Muscle layer of colon (tissue), 2 donors: ENCODE results near the gene SH3RF3.

Experiments used
- H3K27ac ChIP-seq: one replicate; pipeline ENCODE4 v1.7.0; 2013; ENCODE audit warnings: low read depth, mild to moderate bottlenecking, low read length, moderate library complexity
- H3K27me3 ChIP-seq, 2 donors: one replicate each; pipeline ENCODE4 v1.7.0; 2013; ENCODE audit warnings: low read length in 2 of 2, mild to moderate bottlenecking in 2 of 2; ENCODE audit not compliant: insufficient read depth in 2 of 2, control insufficient read depth in 1 of 2
- H3K36me3 ChIP-seq: one replicate; pipeline ENCODE4 v1.7.0; 2013; ENCODE audit warnings: mild to moderate bottlenecking, low read length; ENCODE audit not compliant: insufficient read depth
- H3K4me1 ChIP-seq: one replicate; pipeline ENCODE4 v1.7.0; 2013; ENCODE audit warnings: mild to moderate bottlenecking, low read length; ENCODE audit not compliant: insufficient read depth
- H3K4me3 ChIP-seq, 2 donors: one replicate each; pipeline ENCODE4 v1.7.0; 2013; ENCODE audit warnings: low read length in 2 of 2, low read depth in 1 of 2, mild to moderate bottlenecking in 1 of 2, moderate library complexity in 1 of 2
- H3K9ac ChIP-seq: one replicate; pipeline ENCODE4 v1.7.0; 2013; ENCODE audit warnings: low read length
- H3K9me3 ChIP-seq: one replicate; pipeline ENCODE4 v1.7.0; 2013; ENCODE audit warnings: mild to moderate bottlenecking, low read length
- donor health status: abdominal sarcoma.
- donor health status: Adenocarcinoma of cecum.

Gene SH3RF3

DNA sequence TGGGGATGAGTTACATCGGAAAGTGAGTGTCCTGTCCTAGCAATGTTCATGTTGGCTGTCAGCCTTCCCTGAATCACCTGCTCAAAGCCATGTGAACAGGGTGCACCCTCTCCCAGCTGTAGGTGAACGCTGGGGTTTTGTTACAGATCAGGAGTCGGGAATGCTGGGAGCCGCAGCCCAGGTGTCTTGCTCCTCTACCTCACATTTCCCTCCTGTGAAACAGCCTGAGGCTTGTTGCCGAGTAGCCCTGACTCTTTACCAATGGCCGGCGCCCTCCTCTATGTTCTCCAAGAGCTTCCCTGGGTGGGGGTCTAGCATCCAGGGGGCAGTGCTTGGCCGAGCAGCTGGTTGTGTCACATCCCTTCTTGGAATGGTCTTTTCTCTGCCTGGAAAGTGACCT lies 164.7 kb downstream of the SH3RF3 start:
- Histone ChIP-seq H3K36me3 (no peaks in the 10 kb centered on the region), H3K4me1 (no peaks in the 10 kb centered on the region), H3K9ac (no peak overlapping the region), H3K27ac (no peak overlapping the region), H3K9me3 (no peaks in the 10 kb centered on the region), H3K27me3 (no peaks in the 10 kb centered on the region), H3K4me3 (no peak overlapping the region)

DNA sequence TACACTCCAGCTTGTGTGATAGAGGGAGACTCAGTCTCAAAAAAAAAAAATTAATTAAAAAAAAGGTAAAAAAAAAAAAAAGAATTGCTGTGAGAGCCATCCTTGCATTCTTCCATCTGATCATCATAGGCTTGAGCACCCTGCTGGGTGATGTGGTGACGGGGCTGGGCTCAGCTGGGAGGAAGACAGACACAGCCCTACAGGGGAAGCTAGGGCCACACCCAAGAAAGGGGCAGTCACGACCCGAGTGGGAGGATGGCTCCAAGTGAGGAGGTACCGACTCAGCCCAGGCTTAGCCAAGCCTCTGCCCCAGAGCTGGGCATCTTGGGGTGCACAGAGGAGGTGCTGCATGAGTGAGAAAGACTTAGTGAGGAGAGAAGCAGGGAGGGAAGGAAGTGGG lies 165.5 kb downstream of the SH3RF3 start:
- Histone ChIP-seq H3K4me3 (no peak overlapping the region), H3K4me1 (no peaks in the 10 kb centered on the region), H3K27ac (no peak overlapping the region), H3K36me3 (no peaks in the 10 kb centered on the region), H3K27me3 (no peaks in the 10 kb centered on the region), H3K9ac (no peak overlapping the region), H3K9me3 (no peaks in the 10 kb centered on the region)

DNA sequence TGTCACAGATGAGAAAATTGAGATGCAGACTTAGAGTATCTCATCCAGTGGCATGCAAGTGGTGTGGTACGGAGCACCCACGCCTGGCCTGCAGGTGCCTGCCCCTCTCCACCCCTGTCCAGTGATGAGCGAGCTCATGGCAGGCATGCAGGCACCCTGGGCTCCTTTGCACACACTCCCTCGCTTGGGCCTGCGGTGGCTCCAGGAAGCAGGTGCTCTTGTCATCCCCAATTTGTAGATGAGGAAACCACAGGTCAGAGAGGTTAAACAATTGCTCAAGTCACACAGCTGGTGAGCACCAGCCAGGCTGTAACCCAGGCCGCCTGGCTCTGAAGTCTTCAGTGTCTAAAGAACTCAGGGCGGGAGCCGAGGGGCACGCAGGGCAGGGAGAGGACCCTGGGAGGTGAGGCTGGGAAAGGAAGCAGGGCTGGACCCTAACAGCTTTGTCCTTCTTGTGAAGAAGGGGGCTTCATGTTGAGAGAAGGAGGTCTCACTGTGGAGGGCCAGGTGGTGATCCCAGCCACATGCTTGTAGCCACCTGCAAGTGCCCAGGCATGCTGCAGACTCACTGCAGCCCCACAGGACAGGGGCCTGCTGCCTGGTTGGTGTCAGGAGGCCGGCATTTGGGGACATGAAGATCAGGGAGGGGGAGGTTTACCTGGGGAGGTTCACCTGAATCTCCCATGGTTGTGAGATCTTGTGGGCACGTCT lies 166.2 kb downstream of the SH3RF3 start:
- Histone ChIP-seq H3K4me1 (no peaks in the 10 kb centered on the region), H3K4me3 (no peak overlapping the region), H3K9ac (no peak overlapping the region), H3K27me3 (no peaks in the 10 kb centered on the region), H3K27ac (no peak overlapping the region), H3K9me3 (no peaks in the 10 kb centered on the region), H3K36me3 (no peaks in the 10 kb centered on the region)

DNA sequence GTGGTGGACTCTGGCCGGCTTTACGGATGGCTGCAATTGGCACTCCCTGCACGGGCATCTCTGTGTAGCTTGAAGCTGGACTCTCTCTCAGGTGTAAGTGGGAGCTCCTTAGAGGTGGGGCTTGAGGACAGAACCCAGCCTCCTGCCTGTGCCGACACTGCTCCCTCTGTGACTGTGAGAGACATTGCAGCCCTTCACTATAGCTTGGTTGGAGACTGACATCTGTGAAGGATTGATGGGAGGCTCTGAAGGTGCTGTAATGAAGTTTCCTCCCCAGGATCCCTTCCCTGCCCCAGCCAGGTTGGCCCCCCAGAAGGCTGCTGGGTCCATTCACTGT lies 166.7 kb downstream of the SH3RF3 start:
- Histone ChIP-seq H3K4me1 (no peaks in the 10 kb centered on the region), H3K9ac (no peak overlapping the region)

DNA sequence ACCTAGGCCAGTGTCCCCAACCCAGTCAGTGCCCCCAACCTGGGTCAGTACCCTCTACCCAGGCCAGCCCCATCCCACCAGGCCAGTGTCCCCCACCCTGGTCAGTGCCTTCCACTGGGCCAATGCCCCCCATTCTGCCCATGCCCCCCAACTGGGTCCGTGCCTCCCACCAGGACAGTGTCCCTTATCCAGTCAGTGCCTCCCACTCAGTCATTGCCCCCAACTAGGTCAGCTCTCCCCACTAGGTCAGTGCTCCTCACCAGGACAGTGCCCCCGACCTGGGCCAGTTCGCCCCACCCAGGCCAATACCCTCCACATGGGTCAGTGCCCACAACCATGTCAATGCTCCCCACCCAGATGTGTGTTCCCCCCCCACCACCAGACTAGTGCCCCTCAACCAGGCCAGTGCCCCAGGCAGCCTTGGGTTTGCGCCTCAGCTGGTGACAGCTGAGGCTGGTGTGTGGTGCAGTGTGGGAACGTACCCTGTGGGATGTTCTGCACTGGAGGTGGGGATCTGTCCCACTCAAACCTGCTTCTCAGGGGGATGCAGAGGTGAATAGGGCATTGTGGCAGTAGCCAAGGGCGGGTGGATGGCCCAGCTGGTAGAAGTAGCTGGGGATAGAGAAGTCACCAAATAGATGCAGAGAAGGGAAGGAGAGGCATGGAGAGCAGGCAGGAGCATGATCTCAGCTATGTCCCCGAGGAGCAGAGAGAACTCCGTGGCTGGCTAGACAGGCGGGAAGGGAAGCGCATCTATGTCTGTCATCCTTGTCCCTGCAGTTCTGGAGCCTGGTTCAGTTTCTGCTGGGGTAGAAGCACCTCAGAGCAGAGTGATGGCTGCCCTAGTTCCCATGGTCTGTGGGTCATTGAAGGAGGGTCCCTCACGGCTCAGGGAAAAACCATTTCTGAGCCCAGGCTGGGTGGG lies 168.8 kb downstream of the SH3RF3 start:
- H3K4me1 ChIP-seq, result no peaks in the 10 kb centered on the region
- no peak overlapping the region for H3K9ac ChIP-seq
- H3K36me3 ChIP-seq, result no peaks in the 10 kb centered on the region
- H3K9me3 ChIP-seq, result no peaks in the 10 kb centered on the region
- no peak overlapping the region for H3K27ac ChIP-seq
- no peak overlapping the region for H3K4me3 ChIP-seq
- no peaks in the 10 kb centered on the region for H3K27me3 ChIP-seq

More for the DNA sequence above, 166.7 kb downstream of the SH3RF3 start:
- H3K27me3 ChIP-seq, result no peaks in the 10 kb centered on the region
- no peaks in the 10 kb centered on the region for H3K9me3 ChIP-seq
- H3K4me3 ChIP-seq, result no peak overlapping the region
- no peak overlapping the region for H3K27ac ChIP-seq
- H3K36me3 ChIP-seq, result no peaks in the 10 kb centered on the region

DNA sequence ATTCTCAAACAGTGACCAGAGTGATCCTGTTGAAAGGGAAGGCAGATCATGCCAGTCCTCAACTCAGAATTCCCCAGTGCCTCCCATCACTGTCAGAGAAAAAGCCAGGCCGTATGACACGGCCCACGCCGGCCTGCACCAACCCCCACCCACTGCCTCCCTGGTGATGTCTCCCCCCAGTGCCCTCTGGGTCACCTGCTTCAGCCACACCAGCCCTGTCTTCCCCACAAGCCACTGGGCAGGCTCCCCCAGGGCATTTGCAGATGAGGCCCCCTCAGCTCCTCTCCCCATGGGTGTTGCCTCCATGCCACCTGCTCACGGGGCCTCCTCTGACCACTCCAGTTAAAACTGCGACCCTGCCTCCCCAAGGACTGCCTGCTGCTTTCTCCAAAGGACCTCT lies 169.8 kb downstream of the SH3RF3 start:
- Histone ChIP-seq H3K4me3 (no peak overlapping the region), H3K27ac (no peak overlapping the region), H3K4me1 (no peaks in the 10 kb centered on the region), H3K9me3 (no peaks in the 10 kb centered on the region), H3K9ac (no peak overlapping the region), H3K36me3 (no peaks in the 10 kb centered on the region), H3K27me3 (no peaks in the 10 kb centered on the region)

DNA sequence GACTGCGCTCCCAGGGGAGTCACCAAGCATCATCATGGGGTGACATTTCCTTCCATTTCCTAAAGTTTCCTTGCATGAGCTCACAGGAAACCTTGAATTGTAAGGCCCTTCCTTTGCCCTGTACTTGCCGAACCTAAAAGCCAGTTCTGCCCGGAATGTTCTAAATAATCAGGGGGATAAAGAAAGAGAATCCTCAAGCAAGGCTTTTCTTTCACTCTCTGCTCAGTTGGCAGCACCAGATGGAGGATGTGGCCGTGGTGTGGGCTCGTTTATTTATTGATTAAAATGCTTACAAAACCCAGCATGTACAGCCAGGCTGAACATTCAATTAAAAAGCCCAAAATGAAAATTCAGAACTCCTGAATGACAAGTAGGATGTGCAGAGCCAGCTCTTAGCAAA lies 170.5 kb downstream of the SH3RF3 start:
- Histone ChIP-seq H3K9ac (no peak overlapping the region), H3K36me3 (no peaks in the 10 kb centered on the region), H3K4me3 (no peak overlapping the region), H3K27ac (no peak overlapping the region), H3K9me3 (no peaks in the 10 kb centered on the region), H3K4me1 (no peaks in the 10 kb centered on the region), H3K27me3 (no peaks in the 10 kb centered on the region)

DNA sequence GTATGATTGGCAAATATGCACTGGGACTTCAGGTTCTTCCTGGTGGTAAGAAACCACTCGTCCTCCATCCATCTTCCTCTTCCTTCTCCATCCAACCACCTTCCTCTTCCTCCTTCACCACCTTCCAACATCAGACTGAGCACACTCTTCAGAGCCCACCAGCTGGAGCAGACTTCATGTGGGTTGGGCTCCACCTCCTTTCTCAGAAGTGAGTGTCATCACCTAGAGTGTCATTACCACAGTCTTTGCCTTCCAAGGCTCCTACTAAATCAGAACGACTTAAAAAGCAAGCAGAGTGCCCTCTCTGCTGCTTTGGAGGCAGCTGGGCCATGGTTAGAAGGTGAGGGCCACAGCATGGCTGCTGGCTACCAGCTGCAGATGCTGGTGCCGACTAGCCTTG lies 171.6 kb downstream of the SH3RF3 start:
- Histone ChIP-seq H3K27me3 (no peaks in the 10 kb centered on the region), H3K4me1 (no peaks in the 10 kb centered on the region), H3K4me3 (no peak overlapping the region), H3K9me3 (no peaks in the 10 kb centered on the region), H3K9ac (no peak overlapping the region), H3K36me3 (no peaks in the 10 kb centered on the region), H3K27ac (no peak overlapping the region)

DNA sequence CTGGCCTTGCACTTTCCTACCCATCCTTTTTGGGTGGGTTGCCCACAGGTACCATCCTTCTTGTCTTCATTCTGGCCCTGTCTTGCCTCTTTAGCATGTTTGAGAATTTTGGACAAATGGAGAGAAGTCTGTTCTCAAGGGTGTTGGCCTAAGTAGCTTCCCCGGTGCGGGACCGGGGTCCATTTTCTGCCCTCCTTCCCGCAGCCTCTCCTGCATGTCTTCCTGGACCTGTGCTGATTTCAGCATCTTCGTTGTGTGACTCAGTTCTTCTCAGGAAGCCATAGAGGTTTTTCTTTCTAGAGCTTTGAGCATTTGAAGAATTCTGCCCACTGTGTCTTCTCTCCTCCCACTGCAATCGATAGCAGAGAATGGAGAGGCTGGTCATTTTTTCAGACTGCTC lies 172.7 kb downstream of the SH3RF3 start:
- Histone ChIP-seq H3K27ac (no peak overlapping the region), H3K9ac (no peak overlapping the region)

DNA sequence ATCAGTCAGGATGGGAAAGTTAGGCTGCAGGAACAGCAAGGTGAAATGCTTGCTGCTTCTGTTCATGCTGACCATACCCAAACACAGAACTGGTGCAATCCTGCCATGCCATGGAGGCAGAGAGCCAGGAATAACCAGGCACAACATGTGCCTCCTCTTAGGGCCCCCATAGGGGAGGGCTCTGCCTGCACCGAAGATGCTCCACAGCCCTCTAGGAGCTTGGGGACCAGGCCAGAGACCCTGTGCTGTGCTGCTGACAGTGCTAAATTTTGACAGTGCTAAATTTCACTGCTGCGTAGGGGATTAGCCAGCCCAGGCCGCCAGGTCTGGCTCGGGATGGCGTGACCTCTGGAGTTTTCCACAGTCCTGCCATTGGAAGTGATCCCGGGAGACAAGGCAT lies 173.3 kb downstream of the SH3RF3 start:
- no peaks in the 10 kb centered on the region for H3K27me3 ChIP-seq
- H3K27ac ChIP-seq, result no peak overlapping the region
- H3K4me3 ChIP-seq, result no peak overlapping the region
- H3K9me3 ChIP-seq, result no peaks in the 10 kb centered on the region
- H3K4me1 ChIP-seq, result no peaks in the 10 kb centered on the region
- H3K36me3 ChIP-seq, result no peaks in the 10 kb centered on the region
- H3K9ac ChIP-seq, result no peak overlapping the region

More for the DNA sequence above, 172.7 kb downstream of the SH3RF3 start:
- Histone ChIP-seq H3K4me3 (no peak overlapping the region), H3K4me1 (no peaks in the 10 kb centered on the region), H3K9me3 (no peaks in the 10 kb centered on the region), H3K36me3 (no peaks in the 10 kb centered on the region), H3K27me3 (no peaks in the 10 kb centered on the region)

DNA sequence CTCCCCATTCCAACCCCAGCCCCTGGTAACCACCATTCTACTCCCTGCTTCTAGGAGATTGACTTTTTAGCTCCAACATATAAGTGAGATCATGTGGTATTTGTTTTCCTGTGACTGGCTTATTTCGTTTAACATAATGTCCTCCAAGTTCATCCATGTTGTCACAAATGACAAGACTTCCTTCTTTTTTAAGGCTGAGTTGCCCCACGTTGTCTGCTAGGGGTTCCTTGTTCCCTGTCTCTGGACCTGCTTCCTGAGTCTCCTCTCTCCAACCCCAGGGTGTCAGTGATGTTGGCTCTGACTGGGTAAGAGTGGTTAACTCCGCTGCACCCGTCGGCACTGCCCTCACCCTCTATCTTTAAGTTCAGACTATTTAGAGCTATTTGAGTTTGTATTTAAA lies 175.2 kb downstream of the SH3RF3 start:
- H3K4me3 ChIP-seq, result no peak overlapping the region
- H3K27ac ChIP-seq, result no peak overlapping the region
- no peaks in the 10 kb centered on the region for H3K36me3 ChIP-seq
- no peaks in the 10 kb centered on the region for H3K27me3 ChIP-seq
- H3K9me3 ChIP-seq, result no peaks in the 10 kb centered on the region
- H3K4me1 ChIP-seq, result no peaks in the 10 kb centered on the region
- H3K9ac ChIP-seq, result no peak overlapping the region
